ENCODE measurements around the gene TIMM13.
"Not testable (repeated sequence)": the region's sequence is repeated elsewhere in the genome, so short reads cannot be mapped to it uniquely, and the experiment has no call there.

Gene TIMM13

DNA sequence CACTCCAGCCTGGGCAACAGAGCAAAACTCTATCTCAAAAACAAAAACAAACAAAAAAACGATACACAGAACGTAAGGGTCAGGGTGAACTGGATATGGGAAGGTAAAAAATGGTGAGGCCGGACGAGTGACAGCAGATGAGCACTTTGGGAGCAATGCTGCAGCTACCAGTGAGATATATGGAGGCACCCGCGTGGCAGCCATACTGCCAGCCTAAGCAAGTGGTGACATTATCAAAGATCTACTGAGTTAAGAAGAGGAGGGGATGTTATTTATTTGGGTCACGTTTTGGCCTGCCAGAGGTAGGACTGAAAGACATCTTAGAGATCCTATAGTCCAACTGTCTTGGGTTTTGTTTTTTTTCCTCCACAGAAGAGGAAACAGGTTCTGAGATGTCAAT, 14.2 kb downstream of the TIMM13 start:
- DNase-seq = no peak

DNA sequence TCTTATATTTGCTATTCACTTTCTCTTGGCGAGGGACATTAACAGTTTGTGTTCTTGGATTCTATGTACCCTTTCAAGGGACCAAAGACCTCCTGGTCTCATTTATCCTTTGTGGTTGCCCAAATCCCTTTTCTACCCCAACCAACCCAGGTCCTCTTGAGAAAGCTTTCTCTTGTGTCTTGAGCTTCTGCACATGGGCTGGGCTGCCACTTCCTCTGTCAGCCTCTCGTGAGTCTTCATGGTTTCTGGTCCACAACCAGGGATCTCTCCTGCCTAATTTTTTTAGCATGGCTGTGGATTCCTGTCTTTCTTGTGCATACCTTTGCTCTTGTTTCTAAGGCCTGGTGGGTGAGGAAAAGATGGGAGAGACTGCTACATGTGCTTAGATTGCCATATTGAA, 14.9 kb downstream of the TIMM13 start:
- no peak for DNase-seq

DNA sequence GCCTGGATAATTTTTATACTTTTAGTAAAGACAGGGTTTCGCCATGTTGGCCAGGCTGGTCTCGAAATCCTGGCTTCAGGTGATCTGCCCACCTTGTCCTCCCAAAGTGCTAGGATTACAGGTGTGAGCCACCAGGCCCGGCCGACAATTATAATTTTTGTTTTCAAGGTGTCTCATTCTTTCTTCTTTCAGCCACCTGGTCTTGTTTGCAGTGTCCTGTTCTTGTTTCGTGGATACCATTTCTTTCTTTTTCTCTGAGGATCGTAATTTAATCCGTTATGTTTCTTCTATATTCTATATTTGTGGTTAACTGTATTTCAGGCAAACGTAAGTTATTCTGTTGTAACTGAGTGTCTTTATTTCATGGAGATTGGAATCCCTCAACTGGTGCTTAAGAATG, 15.7 kb downstream of the TIMM13 start:
- no peak for DNase-seq

DNA sequence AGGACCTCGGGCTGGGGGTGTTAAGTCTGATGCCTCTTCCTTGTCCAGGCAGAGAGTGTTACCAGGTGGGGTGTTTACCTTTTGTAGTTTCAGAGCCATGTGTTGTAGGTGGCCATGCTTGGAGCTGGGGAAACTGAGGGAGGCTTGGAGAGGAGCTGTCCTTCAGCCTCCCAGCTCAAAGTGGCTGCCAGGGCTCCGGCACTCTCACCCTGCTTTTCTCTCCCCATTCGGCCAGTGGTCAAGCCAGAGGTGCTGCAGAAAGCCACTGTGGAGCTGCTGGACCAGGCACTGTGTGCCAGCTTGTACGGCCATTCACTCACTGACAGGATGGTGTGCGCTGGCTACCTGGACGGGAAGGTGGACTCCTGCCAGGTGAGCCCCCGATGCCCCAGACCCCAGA, 17.4 kb downstream of the TIMM13 start:
- no peak for DNase-seq

DNA sequence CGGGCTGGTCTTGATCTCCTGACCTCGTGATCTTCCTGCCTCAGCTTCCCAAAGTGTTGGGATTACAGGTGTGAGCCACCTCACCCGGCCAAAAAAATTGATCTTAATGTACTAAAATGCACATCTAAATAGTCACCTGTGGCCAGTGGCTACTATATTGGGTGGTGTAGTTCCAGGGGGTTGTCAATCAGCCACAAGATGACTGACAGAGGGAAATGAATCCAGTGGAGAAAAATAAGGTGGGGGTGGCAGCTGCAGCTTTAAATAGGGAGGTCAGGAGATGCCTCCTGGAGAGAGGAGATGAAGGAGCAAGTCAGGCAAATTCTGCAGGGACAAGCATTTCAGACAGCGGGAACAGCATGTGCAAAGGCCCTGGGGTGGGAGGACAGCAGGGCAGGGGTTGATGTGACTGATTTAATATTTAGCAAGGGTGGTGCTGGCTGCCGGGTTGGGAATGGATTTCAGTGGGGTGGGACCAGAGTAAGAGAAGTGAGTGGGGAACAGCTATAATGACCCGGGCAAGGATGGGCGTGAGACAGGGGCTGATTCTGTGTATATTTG, 18.0 kb downstream of the TIMM13 start:
- no peak for DNase-seq

DNA sequence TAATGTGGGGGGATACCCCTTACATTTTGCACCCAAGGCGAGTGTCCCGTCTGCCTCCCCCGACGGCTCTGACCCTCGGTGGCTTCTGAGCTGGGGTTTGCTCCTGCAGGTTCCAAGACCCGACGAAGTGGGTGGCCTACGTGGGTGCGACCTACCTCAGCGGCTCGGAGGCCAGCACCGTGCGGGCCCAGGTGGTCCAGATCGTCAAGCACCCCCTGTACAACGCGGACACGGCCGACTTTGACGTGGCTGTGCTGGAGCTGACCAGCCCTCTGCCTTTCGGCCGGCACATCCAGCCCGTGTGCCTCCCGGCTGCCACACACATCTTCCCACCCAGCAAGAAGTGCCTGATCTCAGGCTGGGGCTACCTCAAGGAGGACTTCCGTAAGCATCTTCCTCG, 19.1 kb downstream of the TIMM13 start:
- no peak for DNase-seq

DNA sequence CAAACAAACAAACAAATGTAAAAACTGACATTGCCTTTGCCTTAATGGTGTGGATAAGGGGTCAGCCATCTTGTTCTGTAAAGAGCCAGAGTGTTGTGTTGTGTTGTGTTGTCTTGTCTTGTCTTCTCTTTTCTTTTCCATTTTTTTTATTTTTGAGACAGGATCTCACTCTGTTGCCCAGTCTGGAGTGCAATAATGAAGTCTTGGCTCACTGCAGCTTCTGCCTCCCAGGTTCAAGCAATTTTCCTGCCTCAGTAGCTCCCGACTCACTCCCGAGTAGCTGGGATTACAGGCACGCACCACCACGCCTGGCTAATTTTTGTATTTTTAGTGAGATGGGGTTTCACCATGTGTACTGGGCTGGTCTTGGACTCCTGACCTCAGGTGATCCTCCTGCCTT, 27.8 kb downstream of the TIMM13 start:
- no peak for DNase-seq

DNA sequence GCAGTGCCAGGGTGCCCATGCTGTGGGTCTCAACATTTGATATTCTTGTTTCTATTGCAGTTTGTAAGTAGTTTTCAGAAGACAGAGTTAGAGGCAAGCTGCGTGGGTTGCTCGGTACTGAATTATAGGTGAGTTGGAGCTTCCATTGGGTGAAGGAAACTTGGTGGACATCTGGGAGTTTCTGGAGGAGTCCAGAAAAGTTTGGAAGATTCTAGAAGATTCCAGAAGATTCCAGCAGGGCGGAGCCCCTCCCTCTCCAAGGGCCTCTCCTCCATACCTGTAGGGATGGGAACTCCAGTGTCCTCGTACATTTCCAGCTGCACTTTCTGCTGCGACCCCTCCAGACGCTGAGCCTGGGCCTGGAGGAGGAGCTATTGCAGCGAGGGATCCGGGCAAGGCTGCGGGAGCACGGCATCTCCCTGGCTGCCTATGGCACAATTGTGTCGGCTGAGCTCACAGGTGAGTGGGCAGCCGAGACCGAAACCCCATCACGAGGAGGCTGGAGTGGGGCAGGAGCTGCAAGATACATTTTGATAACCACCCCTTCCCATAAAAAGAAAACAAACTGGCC, 28.6 kb downstream of the TIMM13 start:
- no peak for DNase-seq

DNA sequence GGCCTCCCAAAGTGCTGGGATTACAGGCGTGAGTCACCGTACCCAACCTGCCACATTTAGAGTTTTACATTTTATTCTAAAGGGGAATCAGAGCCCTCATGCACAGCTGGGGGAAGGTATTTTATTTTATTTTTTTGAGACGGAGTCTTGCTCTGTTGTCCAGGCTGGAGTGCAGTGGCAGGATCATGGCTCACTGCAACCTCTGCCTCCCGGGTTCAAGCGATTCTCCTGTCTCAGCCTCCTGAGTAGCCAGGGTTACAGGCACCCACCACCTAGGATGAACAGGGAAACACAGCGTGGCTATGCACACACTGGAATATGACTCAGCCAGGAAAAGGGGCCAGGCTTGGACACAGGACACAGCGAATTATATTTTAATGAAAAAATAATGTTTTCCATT, 30.2 kb downstream of the TIMM13 start:
- not testable (repeated sequence) for DNase-seq

DNA sequence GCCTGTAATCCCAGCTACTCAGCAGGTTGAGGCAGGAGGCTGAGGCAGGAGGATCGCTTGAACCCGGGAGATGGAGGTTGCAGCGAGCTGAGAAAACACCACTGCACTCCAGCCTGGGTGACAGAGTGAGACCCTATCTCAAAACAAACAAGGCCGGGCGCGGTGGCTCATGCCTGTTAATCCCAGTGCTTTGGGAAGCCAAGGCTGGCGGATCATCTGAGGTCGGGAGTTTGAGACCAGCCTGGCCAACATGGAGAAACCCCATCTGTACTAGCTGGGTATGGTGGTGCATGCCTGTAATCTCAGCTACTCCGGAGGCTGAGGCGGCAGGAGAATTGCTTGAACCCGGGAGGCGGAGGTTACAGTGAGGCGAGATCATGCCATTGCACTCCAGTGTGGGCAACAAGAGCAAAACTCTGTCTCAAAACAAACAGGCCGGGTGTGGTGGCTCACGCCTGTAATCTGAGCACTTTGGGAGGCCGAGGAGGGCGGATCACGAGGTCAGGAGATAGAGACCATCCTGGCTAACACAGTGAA, 32.0 kb downstream of the TIMM13 start:
- not testable (repeated sequence) for DNase-seq

DNA sequence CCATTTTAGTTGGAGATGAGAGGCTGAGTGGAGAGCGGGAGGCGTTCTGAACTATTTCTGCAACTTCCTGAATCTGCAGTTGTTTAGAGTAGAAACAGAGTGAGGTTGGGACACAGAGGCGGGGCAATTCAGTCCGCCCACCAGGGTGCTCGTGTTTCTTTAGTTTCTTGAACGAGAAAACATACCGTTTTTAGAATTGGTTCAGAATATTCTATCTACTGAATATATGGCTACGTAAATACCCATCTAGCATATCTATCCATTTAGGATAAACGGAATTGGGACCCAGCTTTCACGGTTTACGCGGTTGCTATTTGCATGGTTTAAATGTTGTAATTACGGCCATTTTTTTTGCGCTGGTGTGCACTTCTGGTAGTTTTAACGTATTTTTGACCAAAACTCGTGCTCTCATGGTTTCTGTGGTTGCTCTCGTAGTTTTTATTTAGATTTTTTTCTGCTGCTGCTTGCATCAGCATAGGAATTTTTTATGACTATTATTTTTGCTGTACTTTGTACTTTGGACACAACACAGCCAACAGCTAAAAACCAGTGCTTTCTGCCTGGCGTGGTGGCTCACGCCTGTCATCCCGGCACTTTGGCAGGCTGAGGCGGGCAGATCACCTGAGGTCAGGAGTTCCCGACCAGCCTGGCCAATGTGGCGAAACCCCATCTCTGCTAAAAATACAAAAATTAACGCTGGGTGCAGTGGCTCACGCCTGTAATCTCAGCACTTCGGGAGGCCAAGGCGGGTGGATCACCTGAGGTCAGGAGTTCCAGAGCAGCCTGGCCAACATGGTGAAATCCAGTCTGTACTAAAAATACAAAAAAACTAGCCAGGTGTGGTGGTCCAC, 32.7 kb downstream of the TIMM13 start:
- peak; percentile 32 for DNase-seq

DNA sequence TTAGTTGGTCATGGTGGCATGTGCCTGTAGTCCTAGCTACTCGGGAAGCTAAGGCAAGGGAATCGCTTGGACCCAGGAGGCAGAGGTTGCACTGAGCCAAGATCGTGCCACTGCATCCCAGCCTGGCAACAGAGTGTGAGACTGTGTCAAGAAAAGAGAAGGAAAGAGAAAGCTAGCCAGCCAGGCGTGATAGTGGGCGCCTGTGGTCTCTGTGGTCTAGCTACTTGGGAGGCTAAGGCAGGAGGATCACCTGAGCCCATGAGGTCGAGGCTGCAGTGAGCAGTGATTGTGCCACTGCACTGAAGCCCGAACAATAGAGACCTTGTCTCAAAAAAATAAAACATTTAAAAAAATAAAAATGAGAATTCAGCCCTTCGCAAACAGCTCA, 33.3 kb downstream of the TIMM13 start:
- DNase-seq = no peak

DNA sequence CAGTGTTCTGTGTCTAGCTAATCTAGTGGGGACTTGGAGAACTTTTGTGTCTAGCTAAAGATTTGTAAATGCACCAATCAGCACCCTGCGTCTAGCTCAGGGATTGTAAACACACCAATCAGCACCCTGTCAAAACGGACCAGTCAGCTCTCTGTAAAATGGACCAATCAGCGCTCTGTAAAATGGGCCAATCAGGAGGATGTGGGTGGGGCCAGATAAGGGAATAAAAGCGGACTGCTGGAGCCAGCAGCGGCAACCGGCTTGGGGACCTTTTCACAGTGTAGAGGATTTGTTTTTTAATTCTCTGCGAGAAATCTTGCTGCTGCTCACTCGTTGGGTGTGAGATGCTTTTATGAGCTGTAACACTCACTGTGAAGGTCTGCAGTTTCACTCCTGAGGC, 34.5 kb downstream of the TIMM13 start:
- DNase-seq = peak; percentile 25

DNA sequence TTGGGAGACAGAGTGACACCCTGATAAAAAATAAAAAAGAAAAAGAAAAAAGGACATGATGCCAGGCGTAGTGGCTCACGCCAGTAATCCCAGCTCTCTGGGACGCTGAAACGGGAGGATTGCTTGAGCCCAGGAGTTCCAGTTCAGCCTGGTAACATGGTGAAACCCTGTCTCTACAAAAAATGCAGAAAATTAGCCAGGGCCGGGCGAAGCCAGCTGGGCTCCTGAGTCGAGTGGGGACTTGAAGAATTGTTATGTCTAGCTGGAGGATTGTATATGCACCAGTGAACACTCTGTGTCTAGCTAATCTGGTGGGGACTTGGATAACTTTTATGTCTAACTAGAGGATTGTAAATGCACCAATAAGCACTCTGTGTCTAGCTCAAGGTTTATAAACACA, 35.0 kb downstream of the TIMM13 start:
- no peak for DNase-seq

DNA sequence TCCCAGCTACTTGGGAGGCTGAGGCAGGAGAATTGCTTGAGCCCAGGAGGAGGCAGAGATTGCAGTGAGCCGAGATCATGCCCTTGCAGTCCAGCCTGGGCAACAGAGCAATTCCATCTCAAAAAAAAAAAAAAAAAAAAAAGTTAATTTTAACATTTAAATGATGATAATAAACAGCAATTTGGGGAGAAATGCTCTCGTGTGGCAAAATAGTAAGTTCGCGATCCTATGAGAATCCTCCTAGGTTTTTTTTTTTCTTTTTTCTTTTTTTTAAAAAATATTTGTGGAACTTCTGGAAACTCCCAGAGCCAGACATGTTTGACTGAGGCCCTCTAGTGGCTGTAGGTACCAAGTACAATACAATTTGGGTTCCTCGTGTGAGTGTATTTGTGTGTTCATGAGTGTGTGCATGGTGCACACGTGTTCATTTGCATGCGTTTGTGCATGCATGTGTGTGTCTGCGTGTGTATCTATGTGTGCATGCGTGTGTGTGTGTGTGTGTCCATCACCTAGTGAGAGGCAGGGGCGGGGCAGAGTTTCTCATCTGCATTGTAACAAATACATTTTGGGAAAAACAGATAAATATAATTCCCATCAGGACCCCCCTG, 36.2 kb downstream of the TIMM13 start:
- peak; percentile 74 for DNase-seq

DNA sequence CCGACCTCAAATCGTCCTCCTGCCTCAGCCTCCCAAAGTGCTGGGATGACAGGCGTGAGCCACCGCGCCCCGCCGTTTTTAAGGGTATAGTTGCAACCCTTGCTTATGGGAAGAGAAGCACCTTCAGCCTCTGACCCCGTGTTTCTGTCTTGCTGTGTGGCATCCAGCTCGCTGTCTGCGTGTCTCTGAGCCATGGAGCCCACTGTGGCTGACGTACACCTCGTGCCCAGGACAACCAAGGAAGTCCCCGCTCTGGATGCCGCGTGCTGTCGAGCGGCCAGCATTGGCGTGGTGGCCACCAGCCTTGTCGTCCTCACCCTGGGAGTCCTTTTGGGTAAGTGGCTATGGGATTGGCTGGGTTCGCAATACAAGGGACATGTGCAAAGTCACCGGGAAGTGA, 37.8 kb downstream of the TIMM13 start:
- no peak for DNase-seq

DNA sequence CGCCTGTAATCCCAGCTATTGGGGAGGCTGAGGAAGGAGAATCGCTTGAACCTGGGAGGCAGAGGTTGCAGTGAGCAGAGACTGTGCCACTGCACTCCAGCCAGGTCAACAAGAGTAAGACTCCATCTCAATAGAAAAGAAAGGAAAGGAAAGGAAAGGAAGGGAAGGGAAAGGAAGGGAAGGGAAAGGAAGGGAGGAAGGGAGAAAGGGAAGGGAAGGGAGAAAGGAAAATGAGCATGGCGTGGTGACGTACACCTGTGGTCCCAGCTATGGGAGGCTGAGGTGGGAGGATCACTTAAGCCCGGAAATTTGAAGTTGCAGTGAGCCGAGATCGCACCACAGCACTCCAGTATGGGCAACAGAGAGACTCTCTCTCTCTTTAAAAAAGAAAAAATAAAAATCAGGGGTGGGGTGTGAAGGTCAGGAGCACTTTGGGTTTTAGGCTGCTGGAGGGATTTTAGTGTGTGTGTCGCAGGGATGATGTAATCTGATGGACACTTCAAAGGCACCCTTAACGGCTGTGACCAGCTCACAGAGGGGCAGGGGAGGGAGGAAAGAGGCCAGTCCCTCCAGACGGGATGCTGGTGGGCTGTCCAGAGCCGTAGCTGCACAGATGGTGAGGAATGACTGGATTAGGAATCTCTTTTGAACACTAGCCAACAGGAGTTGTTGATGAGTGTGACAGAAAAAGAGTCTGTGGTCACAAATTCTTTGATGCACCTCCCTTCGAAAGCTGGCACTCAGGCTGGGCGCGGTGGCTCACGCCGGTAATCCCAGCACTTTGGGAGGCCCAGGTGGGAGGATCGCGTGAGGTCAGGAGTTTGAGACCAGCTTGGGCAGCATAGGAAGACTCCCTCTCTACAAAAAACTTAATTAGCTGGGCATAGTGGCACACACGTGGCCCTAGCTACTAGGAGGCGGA, 39.8 kb downstream of the TIMM13 start:
- no peak for DNase-seq

DNA sequence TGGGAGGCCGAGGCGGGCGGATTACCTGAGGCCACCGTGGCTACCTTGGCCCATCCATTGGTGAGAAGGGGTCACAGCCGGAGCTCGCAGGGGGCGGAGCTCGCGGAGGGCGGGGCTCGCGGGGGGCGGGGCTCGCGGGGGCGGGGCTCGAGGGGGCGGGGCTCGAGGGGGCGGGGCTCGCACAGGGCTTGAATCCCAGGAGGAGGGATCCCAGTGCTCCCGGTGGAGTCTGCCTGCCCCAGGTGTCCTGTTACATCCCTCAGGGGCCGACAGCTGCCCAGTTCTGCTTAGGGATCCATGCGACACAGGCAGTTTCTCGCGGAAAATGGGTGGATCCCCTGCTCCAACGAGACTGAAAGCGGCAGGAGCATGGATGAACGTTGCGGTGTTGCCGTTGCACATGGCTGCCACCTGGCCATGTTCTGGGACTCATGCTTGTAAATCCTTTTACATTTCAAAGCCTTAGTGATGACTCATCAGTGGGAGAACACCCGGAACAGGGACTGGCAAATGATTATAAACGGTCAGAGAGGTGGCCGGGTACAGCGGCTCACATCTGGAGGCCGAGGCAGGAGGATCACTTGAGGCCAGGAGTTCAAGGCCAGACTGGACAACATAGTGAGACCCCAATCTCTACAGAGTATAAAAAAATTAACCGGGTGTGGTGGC, 42.2 kb downstream of the TIMM13 start:
- no peak for DNase-seq

DNA sequence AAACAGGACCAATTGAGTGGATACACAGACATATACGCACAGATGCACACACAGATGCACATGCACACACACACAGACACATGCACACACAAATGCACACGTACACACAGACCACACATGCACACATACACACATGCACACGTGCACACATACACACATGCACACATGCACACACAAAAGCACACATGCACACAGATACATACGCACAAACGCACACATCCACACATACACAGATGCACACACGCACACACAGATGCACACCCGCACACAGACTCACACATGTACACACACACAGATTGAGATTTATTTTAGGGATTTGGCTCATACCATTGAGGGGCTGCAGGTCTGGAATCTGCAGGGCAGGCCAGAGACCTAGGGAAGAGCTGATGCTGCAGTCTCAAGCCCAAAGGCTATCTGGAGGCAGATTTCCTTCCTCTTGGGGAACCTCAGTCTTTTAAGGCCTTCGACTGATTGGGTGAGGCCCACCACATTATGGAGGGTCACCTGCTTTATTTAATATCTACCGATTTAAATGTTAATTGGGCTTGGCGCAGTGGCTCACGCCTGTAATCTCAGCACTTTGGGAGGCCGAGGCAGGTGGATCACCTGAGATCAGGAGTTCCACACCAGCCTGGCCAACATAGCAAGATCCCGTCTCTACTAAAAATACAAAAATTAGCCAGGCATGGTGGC, 44.7 kb downstream of the TIMM13 start:
- DNase-seq = no peak

DNA sequence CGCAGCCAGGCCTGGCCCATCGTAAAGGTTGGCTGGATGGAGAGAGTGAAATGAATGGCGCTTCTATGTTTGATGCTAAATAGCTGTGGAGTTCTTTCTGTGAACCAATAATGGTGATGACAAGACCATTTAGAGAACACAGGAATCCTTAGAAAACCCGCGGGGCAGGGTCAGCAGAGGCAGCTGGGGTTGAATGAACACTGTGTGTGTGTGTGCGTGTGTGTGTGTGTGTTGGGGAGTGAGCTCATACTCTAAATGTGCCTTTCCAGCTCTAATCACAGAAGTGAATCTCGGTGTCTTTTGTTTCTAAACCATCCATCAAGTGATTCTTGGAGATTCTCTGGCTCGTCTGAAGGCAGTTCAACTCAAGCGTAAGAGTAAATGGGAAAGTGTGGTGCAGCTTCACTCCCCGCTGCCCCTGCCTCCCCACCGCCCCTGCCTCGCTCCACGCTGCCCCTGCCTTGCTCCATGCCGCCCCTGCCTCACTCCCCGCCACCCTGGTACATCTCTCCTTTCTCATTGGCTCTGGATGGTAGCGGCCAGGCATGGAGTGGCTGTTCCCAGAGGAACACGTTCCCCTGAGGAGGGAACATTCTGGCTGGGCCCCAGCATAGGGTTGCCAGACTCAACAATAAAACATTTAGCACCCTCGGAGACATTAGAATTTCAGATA, 46.1 kb downstream of the TIMM13 start:
- DNase-seq = no peak

DNA sequence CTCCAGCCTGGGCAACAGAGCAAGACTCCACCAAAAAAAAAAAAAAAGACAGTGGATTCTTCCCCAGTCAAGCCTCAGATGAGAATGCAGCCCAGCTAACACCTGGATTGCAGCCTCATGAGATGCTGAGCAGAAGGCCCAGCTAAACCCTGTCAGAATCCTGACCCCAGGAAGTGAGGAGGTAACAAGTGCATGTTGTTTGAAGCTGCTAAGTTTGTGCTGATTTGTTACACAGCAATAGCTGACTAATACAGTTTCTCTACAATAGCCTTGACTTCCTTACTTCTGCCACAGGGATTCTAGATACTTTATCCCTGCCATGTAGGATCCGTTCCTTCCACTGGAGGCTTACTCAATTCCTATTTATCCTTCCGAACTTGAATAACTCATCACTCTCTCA, 46.8 kb downstream of the TIMM13 start:
- DNase-seq = no peak

All from CD4-positive, alpha-beta T cell treated with Interleukin-21 for 1 hour (primary cell).